KG1 (cell line): Measurements from ENCODE around the gene ACOT11.

ENCODE experiments used
- DNase-seq: peaks from one replicate; lab custom pipeline; 2025; lab: John Stamatoyannopoulos, UW

ACOT11 gene

DNA sequence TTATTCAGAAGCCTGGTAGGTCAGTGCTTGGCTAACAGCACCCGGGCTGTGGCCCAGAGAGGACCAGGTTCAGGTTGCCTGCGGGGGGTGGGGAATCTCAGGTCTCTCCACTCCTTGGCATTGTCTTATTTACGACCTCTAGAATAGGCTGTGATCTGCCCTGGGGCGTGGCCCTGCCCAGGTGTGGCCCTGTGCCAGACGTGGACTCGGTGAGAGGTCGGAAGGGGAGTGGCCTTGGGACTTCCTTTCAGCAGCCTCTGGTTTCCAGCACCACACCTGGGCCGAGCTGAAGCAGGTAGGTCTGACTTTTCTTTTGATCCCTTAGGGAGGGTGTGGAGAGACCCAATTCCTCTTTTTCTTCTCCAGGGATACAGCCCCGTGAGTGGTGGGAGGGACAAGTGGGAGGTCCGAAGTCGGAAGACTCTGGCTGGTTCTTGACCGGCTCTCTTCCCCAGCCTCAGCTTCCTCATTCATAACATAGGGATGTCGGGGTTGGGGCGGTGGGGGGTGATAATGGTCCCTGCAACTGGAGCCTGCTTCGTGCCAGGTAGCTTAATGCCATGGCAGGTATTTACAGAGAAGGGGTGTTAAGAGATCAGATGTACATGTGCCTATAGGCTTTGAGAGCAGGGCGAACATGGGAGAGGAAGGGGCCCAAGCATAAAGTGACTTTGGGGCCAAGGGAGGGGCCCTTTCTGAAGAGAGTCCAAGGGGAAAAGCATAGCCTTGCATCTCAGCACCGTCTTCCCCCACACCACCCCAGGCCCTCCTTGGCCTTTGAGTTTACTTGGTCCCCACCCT lies 16.5 kb downstream of the ACOT11 start:
- DNase-seq = no peak

DNA sequence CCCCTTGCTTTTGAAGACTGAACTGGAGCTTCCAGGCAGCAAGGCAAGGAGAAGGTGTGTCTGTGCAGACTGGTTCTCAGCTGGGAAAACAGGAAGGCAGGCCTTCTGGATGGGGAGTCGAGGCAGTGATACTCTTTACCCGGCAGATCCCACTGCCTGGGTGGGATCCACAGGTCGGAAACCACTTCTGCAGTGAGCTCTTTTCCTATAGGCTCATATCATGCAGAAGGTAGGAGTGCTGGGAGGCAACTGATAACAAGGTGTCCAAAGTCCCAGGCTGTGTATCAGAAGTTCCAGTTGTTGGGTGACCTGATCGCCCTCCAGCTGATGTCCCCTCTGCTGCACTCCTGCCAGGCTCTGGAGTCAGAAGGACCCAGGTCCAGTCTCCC lies 17.1 kb downstream of the ACOT11 start:
- DNase-seq = no peak

DNA sequence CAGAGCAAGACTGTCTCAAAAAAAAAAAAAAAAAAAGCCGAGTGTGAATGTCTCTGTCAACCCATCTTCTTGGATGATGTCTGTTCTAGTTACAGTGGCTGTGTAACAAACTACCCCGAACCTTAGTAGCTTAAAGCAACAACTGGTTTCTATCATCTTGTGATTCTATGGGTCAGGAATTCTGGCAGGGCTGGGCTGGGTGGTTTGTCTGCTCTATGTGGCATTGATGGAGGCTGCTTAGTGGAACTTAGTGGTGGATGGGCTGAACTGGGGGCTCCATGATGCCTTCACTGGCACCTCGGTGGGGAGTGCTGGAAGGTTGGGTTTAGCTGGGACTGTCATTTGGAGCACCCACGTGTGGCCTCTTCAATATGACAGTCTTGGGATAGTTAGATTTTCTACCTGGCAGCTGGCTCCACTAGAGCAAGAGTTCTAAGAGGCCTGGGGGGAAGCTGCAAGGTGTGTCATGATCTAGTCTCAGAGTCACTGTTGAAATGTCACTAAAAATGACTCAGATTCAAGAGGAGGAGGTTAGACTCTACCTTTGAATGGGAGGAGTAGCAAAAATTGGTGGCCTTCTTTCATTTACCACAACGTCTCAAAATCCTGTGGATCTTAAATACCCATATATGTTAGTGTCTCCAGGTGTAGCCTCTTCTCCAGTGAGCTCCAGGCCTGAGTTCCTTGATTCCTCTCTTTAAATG lies 18.6 kb downstream of the ACOT11 start:
- no peak for DNase-seq

GRCh38 chr1:54567961-54568360 lies 19.9 kb downstream of the ACOT11 start:
- DNase-seq = no peak

GRCh38 chr1:54569339-54569738 lies 21.3 kb downstream of the ACOT11 start:
- no peak for DNase-seq

GRCh38 chr1:54570161-54570560 lies 22.1 kb downstream of the ACOT11 start:
- no peak for DNase-seq

DNA sequence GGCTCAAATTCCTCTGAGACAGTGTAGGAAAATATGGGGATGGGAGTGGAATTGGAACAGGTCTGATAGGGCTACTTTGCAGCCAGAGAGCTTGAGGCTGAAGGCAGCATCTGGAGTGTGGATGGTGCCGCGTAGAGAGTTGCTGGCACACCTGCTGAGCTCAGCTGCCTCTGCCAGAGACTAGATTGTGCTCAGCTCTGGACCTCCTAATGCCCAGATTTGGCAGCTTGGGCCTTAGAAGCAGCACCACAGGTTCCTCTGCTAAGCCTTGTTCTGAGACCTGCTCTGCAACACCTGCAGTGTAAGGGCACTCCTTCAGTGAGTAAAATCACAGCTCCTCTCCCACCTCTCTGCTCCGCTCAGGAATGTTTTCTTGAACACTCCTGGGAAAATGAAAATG lies 23.3 kb downstream of the ACOT11 start:
- no peak for DNase-seq

DNA sequence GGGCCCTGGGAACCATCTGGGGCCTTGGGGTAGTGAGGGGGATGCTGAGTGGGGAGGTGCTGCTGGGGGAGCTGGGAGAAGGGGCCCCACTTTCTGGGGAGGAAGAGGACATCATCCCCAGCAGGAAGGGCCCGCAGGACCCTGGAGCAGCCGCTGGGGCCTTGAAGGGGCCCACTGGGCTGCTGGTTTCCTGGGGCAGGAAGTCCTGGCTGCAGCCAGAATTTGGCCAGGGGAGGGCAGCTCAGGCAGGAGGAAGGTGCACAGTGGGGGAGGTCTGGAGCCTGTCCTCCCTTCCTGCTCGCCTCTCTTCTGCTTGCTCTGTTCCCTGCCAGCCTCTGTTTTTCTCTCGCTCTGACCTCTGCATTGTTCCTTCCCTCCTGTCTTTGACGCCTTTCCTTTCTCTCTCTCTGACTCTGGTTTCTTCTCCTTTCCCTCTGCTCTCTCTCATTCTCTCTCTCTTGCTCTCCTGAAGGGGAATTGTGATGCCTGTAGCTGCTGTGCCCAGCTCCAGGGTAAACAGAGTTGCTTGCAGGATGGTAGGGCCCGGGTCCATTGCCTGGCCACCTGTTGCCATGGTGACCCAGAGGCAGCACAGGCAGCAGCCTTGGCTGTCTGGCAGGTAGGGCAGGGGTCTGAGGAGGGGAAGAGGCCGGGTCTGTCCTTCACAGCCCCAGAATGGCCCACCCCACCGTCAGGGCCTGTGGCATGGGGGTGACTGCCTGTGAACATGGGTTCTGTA lies 23.9 kb downstream of the ACOT11 start:
- peak; percentile 41 for DNase-seq

GRCh38 chr1:54572542-54572850 lies 24.5 kb downstream of the ACOT11 start:
- no peak for DNase-seq

DNA sequence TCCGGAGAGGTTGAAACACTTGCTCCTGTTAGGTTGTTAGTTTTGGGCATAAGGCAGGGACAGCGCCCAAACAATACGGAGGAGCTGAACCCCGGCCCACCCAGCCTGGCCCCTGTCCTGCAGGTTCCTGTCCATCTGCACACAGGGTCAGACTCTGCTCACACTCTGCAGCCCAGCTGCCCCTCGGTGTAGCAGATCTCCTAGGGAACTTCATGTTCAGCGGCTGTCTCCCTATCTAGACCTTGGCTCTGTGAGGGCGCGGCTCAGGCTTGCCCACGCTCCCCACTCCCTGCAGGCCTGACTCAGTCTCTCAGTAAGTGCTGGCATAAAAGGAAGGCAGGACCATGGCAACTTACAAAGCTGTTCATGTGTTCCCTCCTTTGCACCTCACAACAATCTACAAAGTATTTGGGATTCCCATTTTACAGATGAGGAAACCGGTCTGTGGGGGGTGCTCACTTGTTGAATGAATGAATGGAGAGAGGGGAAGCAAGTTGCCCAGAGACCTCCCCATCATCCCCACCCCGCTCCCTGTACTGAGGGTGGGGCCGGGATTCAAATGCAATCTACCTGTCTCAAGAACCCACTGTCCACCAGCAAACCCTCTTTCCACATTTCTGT lies 26.2 kb downstream of the ACOT11 start:
- no peak for DNase-seq

- DNase-seq = no peak
These were observed 27.1 kb downstream of the ACOT11 start for GRCh38 chr1:54575161-54575560.

- no peak for DNase-seq
These were observed 27.7 kb downstream of the ACOT11 start for GRCh38 chr1:54575605-54576290.

DNA sequence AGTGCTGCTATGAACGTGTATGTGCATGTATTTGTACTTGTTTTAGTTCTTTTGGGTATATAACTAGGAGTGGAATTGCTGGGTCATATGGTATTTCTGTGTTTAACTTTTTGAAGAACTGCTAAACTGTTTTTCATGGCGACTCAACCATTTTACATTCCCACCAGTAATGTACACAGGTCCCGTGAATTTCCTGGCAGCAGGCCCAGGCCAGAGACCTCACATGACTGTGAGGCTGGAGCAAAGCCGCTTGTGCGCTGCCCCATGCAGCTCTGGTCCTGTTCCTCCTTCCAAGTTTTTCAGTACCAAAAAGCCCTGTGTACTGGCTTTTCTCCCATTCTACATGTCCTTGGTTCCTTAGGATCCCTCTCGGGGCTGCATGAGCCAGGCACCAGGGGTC lies 29.6 kb downstream of the ACOT11 start:
- DNase-seq = no peak

GRCh38 chr1:54579337-54579781 lies 31.3 kb downstream of the ACOT11 start:
- DNase-seq = no peak

DNA sequence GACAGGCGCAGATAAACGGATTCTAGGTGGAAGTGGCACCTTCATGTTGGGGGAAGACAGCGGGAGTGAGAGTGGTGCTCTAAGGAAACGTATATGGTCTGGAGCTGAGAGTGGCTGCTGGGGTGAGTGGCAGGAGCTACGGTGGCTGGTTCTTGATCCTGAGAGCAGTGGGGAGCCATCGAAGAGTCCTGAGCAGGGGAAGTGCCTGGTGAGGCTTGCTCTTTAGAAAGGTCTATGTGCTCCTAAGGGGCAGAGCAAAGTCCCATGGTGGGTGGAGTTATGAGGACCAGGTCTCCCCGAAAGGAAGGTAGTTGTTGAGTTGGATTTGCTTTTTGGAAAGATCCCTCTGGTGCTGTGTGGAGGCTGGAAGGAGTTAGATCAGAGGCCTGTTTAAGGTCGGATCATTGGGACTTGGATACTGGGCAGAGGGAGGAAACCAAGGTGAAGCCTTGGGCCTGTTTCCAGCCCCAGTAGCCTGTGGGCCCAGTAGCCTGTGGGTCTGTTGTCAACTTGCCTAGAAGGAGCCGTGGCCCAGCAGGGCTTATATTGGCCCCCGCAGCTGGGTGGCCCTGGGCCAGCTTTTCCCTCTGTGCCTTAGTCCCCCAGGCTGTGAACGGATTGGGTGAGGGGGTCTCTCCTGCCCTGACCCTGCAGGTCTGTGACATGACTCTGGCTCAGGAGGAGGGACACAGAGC lies 33.0 kb downstream of the ACOT11 start:
- DNase-seq = no peak

DNA sequence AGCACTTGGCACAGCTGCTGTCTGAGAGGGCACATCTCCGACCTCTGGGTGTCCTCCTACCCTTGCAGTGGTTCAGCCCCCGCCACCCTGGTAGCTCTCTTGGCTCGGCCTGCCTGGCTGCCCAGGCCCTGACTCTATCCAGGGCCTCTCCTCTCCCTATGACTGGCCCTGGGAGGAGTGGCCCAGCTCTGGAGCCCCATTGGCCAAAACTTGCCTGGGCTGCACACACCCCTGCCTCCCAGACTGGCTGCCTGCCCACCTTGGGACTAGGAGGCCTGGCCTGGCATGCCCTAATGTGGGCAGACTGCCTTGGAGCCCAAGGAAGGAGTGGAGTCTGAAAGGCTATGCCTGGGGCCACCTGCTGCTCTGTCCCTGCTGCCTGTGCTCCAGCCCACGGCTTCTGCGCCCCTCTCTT lies 33.6 kb downstream of the ACOT11 start:
- DNase-seq = no peak

- no peak for DNase-seq
These were observed 34.7 kb downstream of the ACOT11 start for GRCh38 chr1:54582566-54583306.

DNA sequence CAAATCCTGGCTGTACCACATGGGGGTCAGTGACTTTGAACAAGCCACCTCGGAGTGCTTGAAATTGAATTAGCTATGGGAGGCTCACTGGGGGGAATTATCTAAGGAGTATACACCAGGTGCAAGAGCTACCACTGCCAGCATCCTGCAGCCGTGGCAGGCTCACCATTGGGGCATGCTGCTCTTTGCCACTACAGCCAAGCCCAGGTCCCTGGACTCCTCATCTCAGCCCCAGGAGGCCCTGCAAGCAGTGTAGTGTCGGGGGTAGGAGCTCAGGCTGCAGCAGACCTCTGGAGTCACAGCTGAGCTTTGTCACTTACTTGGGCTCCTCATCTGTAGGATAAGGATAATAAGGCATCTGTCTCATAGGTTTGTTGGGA lies 35.3 kb downstream of the ACOT11 start:
- no peak for DNase-seq

- no peak for DNase-seq
These were observed 35.8 kb downstream of the ACOT11 start for GRCh38 chr1:54583871-54584270.

GRCh38 chr1:54584575-54584974 lies 36.5 kb downstream of the ACOT11 start:
- no peak for DNase-seq
